Ovary (tissue), 3 donors: ENCODE measurements around the gene PHLDB2.

Experiments used
- EP300 ChIP-seq: sonication (generic); formaldehyde crosslinking; IDR thresholded peaks from one replicate; pipeline ENCODE4 v1.6.1; 2017; ENCODE audit warnings: antibody characterized with exemption
- POLR2A ChIP-seq: fragments of 450-650 bp; IDR thresholded peaks from one replicate; pipeline ENCODE4 v1.6.1; 2017; ENCODE audit warnings: antibody characterized with exemption, mild to moderate bottlenecking, moderate library complexity
- TF ChIP-seq, protein P1 (sequence below), 3 donors: fragments of 450-650 bp in 2 of 3; fragments of 200-600 bp in 1 of 3; IDR thresholded peaks; one replicate each; pipeline versions ENCODE4 v1.5.1 to v1.8.0; 2016 to 2022; ENCODE audit warnings: antibody characterized with exemption in 3 of 3, mild to moderate bottlenecking in 1 of 3
- donor health status: DM: no; HTN: no; CAD: no.

DNA sequence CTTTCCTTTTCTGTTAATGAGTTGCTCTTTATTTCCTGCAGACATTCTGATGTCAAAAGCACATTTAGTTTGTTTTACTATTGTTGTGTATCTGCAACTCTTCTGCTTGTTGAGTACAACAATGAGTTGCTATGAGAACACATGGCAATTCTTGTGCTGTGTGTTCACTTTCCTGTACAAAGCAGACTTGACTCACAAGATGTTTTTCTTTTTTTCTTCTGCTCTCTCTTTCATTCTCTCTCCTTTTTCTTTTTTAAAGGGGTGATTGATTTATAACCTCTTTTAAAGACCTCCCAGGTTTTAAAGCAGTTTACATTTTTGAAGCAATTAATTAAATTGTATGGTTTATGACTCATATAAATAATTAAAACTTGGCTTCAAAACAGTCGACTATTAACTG is 88.2 kb downstream of the PHLDB2 start:
- TF ChIP-seq, protein P1, sequence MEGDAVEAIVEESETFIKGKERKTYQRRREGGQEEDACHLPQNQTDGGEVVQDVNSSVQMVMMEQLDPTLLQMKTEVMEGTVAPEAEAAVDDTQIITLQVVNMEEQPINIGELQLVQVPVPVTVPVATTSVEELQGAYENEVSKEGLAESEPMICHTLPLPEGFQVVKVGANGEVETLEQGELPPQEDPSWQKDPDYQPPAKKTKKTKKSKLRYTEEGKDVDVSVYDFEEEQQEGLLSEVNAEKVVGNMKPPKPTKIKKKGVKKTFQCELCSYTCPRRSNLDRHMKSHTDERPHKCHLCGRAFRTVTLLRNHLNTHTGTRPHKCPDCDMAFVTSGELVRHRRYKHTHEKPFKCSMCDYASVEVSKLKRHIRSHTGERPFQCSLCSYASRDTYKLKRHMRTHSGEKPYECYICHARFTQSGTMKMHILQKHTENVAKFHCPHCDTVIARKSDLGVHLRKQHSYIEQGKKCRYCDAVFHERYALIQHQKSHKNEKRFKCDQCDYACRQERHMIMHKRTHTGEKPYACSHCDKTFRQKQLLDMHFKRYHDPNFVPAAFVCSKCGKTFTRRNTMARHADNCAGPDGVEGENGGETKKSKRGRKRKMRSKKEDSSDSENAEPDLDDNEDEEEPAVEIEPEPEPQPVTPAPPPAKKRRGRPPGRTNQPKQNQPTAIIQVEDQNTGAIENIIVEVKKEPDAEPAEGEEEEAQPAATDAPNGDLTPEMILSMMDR (IDR thresholded peaks at IDR 0.05) = no peak
- no peak for TF ChIP-seq POLR2A
- no peak for TF ChIP-seq EP300
